HG02973 (cell line): Measurements from ENCODE around the gene PI4KA.

Source experiments
- ATAC-seq: cut with Tn5 transposase; IDR thresholded peaks from one replicate; pipeline ENCODE4 v1.9.1; 2021; ENCODE audit warnings: moderate library complexity; ENCODE audit not compliant: unreplicated experiment

PI4KA gene

GRCh38 chr22:20794650-20795413, 63.8 kb downstream of the PI4KA start:
- ATAC-seq, result no peak

- no peak for ATAC-seq
These were observed 64.6 kb downstream of the PI4KA start for GRCh38 chr22:20793748-20794649.

- ATAC-seq, result no peak
These were observed 65.5 kb downstream of the PI4KA start for GRCh38 chr22:20792966-20793728.

GRCh38 chr22:20792221-20792965, 66.2 kb downstream of the PI4KA start:
- ATAC-seq, result no peak

GRCh38 chr22:20788627-20789344, 69.8 kb downstream of the PI4KA start:
- no peak for ATAC-seq

- ATAC-seq, result no peak
These were observed 70.6 kb downstream of the PI4KA start for GRCh38 chr22:20787746-20788626.

GRCh38 chr22:20787223-20787622, 71.4 kb downstream of the PI4KA start:
- ATAC-seq, result no peak

- ATAC-seq, result no peak
These were observed 72.1 kb downstream of the PI4KA start for GRCh38 chr22:20786536-20786979.

- ATAC-seq, result no peak
These were observed 72.6 kb downstream of the PI4KA start for GRCh38 chr22:20786048-20786447.

- no peak for ATAC-seq
These were observed 73.2 kb downstream of the PI4KA start for GRCh38 chr22:20785415-20785814.

- ATAC-seq, result no peak
These were observed 74.5 kb downstream of the PI4KA start for GRCh38 chr22:20783844-20784723.

GRCh38 chr22:20783300-20783673, 75.3 kb downstream of the PI4KA start:
- ATAC-seq, result no peak

- ATAC-seq, result no peak
These were observed 75.9 kb downstream of the PI4KA start for GRCh38 chr22:20782596-20783299.

- no peak for ATAC-seq
These were observed 76.5 kb downstream of the PI4KA start for GRCh38 chr22:20782083-20782482.

- ATAC-seq, result no peak
These were observed 77.2 kb downstream of the PI4KA start for GRCh38 chr22:20781272-20781990.

- ATAC-seq, result no peak
These were observed 78.8 kb downstream of the PI4KA start for GRCh38 chr22:20779818-20780158.
